Activated naive CD4-positive, alpha-beta T cell treated with anti-CD3 and anti-CD28 coated beads, Interleukin-2, amount 50 U/mL, for 24 hours (primary cell): ENCODE measurements around the gene CDIP1.
"Not testable (repeated sequence)": the region's sequence is repeated elsewhere in the genome, so short reads cannot be mapped to it uniquely, and the experiment has no call there.

Source experiments
- H3K27ac Mint-ChIP-seq: one replicate; pipeline ENCODE4 v1.8.0; 2021; ENCODE audit warnings: mild to moderate bottlenecking, mixed read lengths
- H3K27me3 Mint-ChIP-seq: one replicate; pipeline ENCODE4 v1.8.0; 2021; ENCODE audit warnings: mixed read lengths
- H3K36me3 Mint-ChIP-seq: one replicate; pipeline ENCODE4 v1.8.0; 2021; ENCODE audit warnings: mixed read lengths
- H3K4me1 Mint-ChIP-seq: one replicate; pipeline ENCODE4 v1.8.0; 2021; ENCODE audit warnings: mixed read lengths
- H3K4me3 Mint-ChIP-seq: one replicate; pipeline ENCODE4 v1.8.0; 2021; ENCODE audit warnings: mild to moderate bottlenecking, mixed read lengths
- H3K9me3 Mint-ChIP-seq: one replicate; pipeline ENCODE4 v1.8.0; 2021; ENCODE audit warnings: mixed read lengths

Gene CDIP1

GRCh38 chr16:4538350-4539235 is at the start of gene CDIP1:
CDIP1 (minus strand) TSS chr16:4538773; CDS start chr16:4514130, 24,643 bp downstream.
- H3K27ac Mint-ChIP-seq: peak within 1 kb of the TSS; percentile 86
- H3K4me3 Mint-ChIP-seq: peak within 1 kb of the TSS; percentile 76
- peaks cover 40% of the 10 kb centered on the region for H3K4me1 Mint-ChIP-seq
- peaks cover 7% of the 10 kb centered on the region for H3K36me3 Mint-ChIP-seq
- no peaks in the 10 kb centered on the region for H3K27me3 Mint-ChIP-seq
- peaks cover 4% of the 10 kb centered on the region for H3K9me3 Mint-ChIP-seq

GRCh38 chr16:4586291-4586690 is 47.7 kb upstream of the CDIP1 start:
- Mint-ChIP-seq H3K4me1 (peaks cover 4% of the 10 kb centered on the region), H3K27me3 (peaks cover 3% of the 10 kb centered on the region), H3K27ac (no peak overlapping the region)

GRCh38 chr16:4583906-4584305 is 45.3 kb upstream of the CDIP1 start:
- no peaks in the 10 kb centered on the region for H3K9me3 Mint-ChIP-seq
- H3K27ac Mint-ChIP-seq: no peak overlapping the region
- peaks cover 3% of the 10 kb centered on the region for H3K27me3 Mint-ChIP-seq
- peaks cover 4% of the 10 kb centered on the region for H3K4me1 Mint-ChIP-seq
- H3K4me3 Mint-ChIP-seq: no peak overlapping the region
- H3K36me3 Mint-ChIP-seq: no peaks in the 10 kb centered on the region

More at GRCh38 chr16:4586291-4586690, 47.7 kb upstream of the CDIP1 start:
- Mint-ChIP-seq H3K9me3 (no peaks in the 10 kb centered on the region), H3K4me3 (no peak overlapping the region), H3K36me3 (no peaks in the 10 kb centered on the region)

- no peaks in the 10 kb centered on the region for H3K4me1 Mint-ChIP-seq
Measured at GRCh38 chr16:4580250-4580649, 41.7 kb upstream of the CDIP1 start.

GRCh38 chr16:4578961-4579530 is 40.5 kb upstream of the CDIP1 start:
- H3K4me3 Mint-ChIP-seq: no peak overlapping the region
- no peaks in the 10 kb centered on the region for H3K27me3 Mint-ChIP-seq
- H3K4me1 Mint-ChIP-seq: no peaks in the 10 kb centered on the region
- no peaks in the 10 kb centered on the region for H3K36me3 Mint-ChIP-seq
- no peaks in the 10 kb centered on the region for H3K9me3 Mint-ChIP-seq
- no peak overlapping the region for H3K27ac Mint-ChIP-seq

More at GRCh38 chr16:4580250-4580649, 41.7 kb upstream of the CDIP1 start:
- no peaks in the 10 kb centered on the region for H3K36me3 Mint-ChIP-seq
- no peak overlapping the region for H3K4me3 Mint-ChIP-seq
- no peaks in the 10 kb centered on the region for H3K9me3 Mint-ChIP-seq
- H3K27ac Mint-ChIP-seq: no peak overlapping the region
- no peaks in the 10 kb centered on the region for H3K27me3 Mint-ChIP-seq

DNA sequence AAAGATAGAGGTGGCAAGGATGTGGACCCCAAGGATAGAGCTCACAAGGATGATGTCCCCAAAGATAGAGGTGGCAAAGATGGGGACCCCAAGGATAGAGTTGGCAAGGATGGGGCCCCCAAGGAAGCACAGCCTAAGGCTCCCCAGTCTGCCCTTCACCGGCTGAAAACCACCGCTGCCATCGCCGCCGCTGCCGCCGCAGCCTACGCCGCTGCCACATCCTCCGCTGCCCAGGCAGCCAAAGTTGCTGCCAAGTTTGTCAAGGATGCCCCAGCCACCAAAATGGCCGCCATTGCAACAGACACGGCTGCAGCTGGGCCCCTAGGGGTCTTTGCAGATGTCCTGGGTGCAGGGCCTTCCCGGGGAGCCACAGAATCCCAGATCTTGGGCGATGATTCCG is 37.4 kb upstream of the CDIP1 start:
- no peaks in the 10 kb centered on the region for H3K9me3 Mint-ChIP-seq

DNA sequence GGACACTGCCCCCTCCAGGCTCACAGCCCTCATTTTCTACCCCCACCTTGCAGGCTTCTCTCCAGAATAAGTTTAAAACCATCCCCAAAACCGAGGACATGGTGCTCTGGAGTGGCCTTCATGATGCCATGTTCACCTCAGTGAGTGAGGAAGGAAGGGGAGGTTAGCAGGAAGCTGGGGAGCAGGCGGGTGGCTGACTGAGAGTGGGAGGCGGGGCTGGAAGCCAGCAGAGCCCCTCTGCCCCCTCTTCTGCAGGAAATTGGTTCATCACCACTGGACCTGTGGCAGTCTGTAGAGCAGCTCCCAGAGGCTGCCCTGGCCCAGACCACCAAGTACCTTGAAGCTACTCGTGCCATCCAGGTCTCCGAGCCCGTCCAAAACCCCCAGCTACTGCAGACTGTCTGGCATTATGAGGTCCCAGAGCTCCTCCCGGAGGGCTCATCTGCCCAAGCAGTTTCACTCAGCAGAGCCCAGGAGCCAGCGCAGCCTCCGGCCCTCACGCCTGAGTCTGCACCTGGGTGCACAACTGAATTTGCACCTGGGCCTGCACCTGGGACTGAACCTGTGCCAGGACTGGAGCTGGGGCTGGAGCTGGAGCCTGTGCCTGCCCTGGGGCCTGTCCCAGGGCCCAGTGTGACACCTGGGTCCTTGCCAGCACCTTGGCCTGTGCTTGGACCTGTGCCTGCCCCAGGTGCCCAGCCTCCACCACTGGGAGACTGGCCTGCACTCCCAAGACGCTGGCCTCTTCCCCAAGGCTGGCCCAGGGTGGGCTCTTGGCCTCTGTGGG is 36.5 kb upstream of the CDIP1 start:
- no peak overlapping the region for H3K4me3 Mint-ChIP-seq
- H3K36me3 Mint-ChIP-seq: no peaks in the 10 kb centered on the region
- H3K9me3 Mint-ChIP-seq: no peaks in the 10 kb centered on the region
- no peaks in the 10 kb centered on the region for H3K27me3 Mint-ChIP-seq
- no peak overlapping the region for H3K27ac Mint-ChIP-seq
- no peaks in the 10 kb centered on the region for H3K4me1 Mint-ChIP-seq

More for the DNA sequence above, 37.4 kb upstream of the CDIP1 start:
- Mint-ChIP-seq H3K27ac (no peak overlapping the region), H3K4me3 (no peak overlapping the region), H3K4me1 (no peaks in the 10 kb centered on the region), H3K27me3 (no peaks in the 10 kb centered on the region), H3K36me3 (no peaks in the 10 kb centered on the region)

DNA sequence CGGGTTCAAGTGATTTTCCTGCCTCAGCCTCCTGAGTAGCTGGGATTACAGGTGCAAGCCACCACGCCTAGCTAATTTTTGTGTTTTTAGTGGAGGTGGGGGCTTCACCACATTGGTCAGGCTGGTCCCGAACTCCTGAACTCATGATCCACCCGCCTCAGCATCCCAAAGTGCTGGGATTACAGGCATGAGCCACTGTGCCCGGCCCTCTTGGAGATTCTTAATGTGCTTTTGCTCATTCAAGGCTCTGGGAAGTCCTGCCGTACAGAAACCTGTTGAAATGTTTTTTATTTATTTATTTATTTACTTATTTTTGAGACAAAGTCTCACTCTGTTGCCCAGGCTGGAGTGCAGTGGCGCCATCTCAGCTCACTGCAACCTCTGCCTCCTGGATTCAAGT is 35.4 kb upstream of the CDIP1 start:
- not testable (repeated sequence) for H3K4me3 Mint-ChIP-seq, H3K27ac Mint-ChIP-seq, H3K27me3 Mint-ChIP-seq, H3K4me1 Mint-ChIP-seq, H3K9me3 Mint-ChIP-seq, H3K36me3 Mint-ChIP-seq

- Mint-ChIP-seq H3K27ac (no peak overlapping the region), H3K36me3 (no peaks in the 10 kb centered on the region), H3K27me3 (no peaks in the 10 kb centered on the region), H3K4me1 (no peaks in the 10 kb centered on the region), H3K4me3 (no peak overlapping the region), H3K9me3 (no peaks in the 10 kb centered on the region)
Measured at GRCh38 chr16:4572715-4573114, 34.1 kb upstream of the CDIP1 start.

GRCh38 chr16:4570688-4571321 is 32.2 kb upstream of the CDIP1 start:
- Mint-ChIP-seq H3K4me1 (no peaks in the 10 kb centered on the region), H3K4me3 (no peak overlapping the region), H3K27ac (no peak overlapping the region), H3K36me3 (no peaks in the 10 kb centered on the region), H3K27me3 (no peaks in the 10 kb centered on the region), H3K9me3 (no peaks in the 10 kb centered on the region)

DNA sequence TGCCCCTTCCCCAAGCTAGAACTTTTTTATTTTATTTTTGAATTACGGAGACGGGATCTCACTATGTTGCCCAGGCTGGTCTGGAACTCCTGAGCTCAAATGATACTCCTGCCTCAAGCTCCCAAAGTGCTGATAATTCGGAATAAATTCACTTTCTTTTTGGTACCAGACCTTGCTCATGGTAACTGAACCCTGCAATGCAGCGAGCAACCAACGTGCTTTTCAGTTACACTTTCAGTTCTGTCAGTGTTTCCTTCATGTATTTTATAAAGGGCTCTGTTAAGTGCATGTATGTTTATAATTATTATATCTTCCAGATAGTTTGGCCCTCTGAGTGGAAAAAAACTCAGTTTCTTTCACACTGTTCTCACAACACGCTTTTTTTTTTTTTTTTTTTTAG is 31.5 kb upstream of the CDIP1 start:
- Mint-ChIP-seq H3K36me3 (no peaks in the 10 kb centered on the region), H3K27ac (no peak overlapping the region), H3K27me3 (no peaks in the 10 kb centered on the region), H3K4me1 (no peaks in the 10 kb centered on the region), H3K9me3 (no peaks in the 10 kb centered on the region), H3K4me3 (no peak overlapping the region)

DNA sequence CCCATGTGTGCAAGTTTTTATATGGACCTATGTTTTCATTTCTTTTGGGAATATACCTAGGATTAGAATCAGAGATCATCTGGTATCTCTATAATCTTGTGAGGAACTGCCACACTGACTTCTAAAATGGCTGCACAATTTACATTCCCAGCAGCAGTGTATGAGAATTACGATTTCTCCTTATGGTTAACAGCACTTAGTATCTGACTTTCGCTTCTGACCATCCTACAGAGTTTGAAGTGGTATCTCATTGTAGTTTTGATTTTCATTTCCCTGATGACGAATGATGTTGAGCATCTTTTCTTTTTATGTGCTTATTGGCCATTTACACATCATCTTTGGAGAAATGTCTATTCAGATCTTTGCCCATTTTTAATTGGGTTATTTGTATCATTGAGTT is 27.6 kb upstream of the CDIP1 start:
- no peak overlapping the region for H3K4me3 Mint-ChIP-seq

DNA sequence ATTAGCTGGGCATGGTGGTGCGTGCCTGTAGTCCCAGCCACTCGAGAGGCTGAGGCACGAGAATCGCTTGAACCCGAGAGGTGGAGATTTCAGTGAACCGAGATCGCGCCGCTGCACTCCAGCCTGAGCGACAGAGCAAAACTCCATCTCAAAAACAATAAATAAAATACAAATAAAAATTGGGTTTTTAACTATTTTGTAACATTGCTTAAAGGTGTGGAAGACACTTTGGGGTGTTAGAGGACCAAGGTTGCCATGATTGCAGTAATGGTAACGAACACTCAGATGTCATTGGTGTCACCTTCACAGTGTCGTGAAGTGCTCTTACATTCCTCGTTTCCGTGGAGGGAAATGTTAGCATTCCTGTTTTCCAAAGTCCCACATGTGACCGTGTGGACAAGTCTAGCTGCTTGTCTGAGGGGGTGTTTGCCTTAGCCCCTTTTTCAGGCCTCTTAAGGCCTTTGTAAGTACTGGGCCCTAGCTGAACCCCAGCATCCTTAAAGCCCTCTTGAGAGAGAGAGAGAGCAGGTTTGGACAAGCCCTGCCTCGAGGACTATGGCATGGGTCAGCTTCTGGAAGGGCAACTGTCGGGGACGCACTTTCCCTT is 26.2 kb upstream of the CDIP1 start:
- Mint-ChIP-seq H3K36me3 (no peaks in the 10 kb centered on the region), H3K27me3 (no peaks in the 10 kb centered on the region), H3K4me3 (no peak overlapping the region), H3K4me1 (no peaks in the 10 kb centered on the region), H3K9me3 (no peaks in the 10 kb centered on the region), H3K27ac (no peak overlapping the region)

More for the DNA sequence above, 27.6 kb upstream of the CDIP1 start:
- H3K9me3 Mint-ChIP-seq: no peaks in the 10 kb centered on the region
- H3K36me3 Mint-ChIP-seq: no peaks in the 10 kb centered on the region
- H3K4me1 Mint-ChIP-seq: no peaks in the 10 kb centered on the region
- no peak overlapping the region for H3K27ac Mint-ChIP-seq
- H3K27me3 Mint-ChIP-seq: no peaks in the 10 kb centered on the region

DNA sequence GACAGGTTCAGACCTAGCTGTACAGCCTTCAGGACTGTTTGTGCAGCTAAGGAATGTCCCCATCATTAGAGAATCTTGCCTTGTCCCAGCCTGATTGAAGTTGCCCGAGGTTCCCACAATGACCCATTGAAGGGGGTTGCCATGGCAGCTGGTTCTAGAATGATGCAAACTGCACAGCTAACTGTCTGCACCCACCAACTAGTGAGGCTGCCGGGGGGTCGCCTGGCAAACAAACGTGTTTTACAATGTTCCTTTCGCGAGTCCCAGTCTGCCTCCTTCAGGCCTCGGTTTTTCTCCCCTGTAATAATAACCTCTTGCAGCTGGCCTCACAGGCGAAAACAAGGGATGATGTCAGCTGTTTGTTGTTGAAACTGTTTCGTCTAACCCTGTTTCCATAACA is 23.0 kb upstream of the CDIP1 start:
- no peaks in the 10 kb centered on the region for H3K36me3 Mint-ChIP-seq
- no peak overlapping the region for H3K27ac Mint-ChIP-seq
- H3K27me3 Mint-ChIP-seq: no peaks in the 10 kb centered on the region
- H3K9me3 Mint-ChIP-seq: no peaks in the 10 kb centered on the region
- H3K4me1 Mint-ChIP-seq: no peaks in the 10 kb centered on the region
- H3K4me3 Mint-ChIP-seq: no peak overlapping the region

DNA sequence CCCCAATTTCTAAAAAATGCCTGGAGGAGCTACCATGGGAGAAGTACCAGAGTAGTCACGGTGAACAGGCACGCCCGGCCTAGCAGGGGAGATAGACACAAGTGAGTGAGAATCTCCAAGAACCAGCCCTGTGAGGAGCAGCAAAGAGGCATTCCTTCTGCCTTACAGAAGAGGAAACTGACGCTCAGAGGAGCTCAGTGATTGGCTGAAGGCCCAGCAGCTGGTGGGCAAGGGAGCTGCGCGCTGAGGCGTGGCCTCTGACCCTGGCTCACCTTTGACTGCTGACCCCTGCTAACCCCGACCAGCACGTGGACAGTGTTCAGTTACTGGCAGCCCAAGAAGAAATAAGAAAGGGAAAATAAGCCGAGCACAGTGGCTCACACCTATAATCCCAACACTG is 19.4 kb upstream of the CDIP1 start:
- no peak overlapping the region for H3K4me3 Mint-ChIP-seq

More for the DNA sequence above, 19.4 kb upstream of the CDIP1 start:
- Mint-ChIP-seq H3K36me3 (no peaks in the 10 kb centered on the region), H3K9me3 (no peaks in the 10 kb centered on the region), H3K27me3 (no peaks in the 10 kb centered on the region), H3K27ac (no peak overlapping the region), H3K4me1 (no peaks in the 10 kb centered on the region)
